GM10248 (cell line): ENCODE data around the gene CDC34.

Source experiments
- CTCF ChIA-PET: fragments of 300-600 bp; sonication (Branson Sonifier 250); formaldehyde crosslinking; extraction: SDS; loops from one replicate; lab custom pipeline; 2021; ENCODE audit warnings: antibody characterized with exemption; lab: Yijun Ruan, JAX
- POLR2A ChIA-PET: fragments of 350-650 bp; sonication (Branson Sonifier 250); formaldehyde crosslinking; extraction: SDS; loops from one replicate; lab custom pipeline; 2020; ENCODE audit warnings: antibody characterized with exemption; lab: Yijun Ruan, JAX
- DNase-seq: peaks from one replicate; pipeline ENCODE4 v3.0.0; 2012; ENCODE audit errors: extremely low spot score
- TF ChIP-seq, protein P1 (sequence below): IDR thresholded peaks from 2 replicates; pipeline ENCODE4 v1.5.1; 2012; ENCODE audit warnings: mild to moderate bottlenecking, low read depth; ENCODE audit errors: extremely low read depth, missing control alignments, control extremely low read depth

CDC34 gene

DNA sequence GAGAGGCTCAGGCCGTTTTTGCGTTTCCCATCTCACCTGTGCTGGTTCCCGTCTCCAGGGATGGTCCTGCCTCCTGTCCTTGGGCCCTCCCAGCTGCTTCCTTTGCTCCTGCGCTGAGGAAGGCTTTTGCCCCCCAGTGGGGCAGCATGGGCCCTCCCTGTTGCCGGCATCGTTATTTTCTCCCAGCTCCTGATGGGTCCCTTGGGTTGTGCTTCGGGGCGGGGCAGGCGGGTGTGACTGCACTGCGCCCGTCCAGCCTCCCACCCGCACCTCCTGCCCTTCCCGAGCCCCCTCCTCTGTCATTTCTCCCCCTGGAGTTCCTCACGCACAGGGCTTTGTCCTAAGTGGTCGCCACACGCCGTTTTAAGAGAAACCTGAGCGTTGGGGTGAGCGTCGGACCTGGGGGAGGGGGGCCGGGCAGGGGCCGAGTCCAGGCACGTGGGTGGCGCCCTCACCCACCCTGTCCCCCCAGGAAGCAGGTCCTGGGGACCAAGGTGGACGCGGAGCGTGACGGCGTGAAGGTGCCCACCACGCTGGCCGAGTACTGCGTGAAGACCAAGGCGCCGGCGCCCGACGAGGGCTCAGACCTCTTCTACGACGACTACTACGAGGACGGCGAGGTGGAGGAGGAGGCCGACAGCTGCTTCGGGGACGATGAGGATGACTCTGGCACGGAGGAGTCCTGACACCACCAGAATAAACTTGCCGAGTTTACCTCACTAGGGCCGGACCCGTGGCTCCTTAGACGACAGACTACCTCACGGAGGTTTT lies 9.5 kb downstream of the CDC34 start:
- ChIA-PET POLR2A (no interaction called here), CTCF (interaction anchor here (1.9 kb wide), 1 partner anchor 8 kb away, joined by 5 read pairs; no protein-coding TSS in a partner anchor)
- no peak for DNase-seq
- TF ChIP-seq, protein P1, sequence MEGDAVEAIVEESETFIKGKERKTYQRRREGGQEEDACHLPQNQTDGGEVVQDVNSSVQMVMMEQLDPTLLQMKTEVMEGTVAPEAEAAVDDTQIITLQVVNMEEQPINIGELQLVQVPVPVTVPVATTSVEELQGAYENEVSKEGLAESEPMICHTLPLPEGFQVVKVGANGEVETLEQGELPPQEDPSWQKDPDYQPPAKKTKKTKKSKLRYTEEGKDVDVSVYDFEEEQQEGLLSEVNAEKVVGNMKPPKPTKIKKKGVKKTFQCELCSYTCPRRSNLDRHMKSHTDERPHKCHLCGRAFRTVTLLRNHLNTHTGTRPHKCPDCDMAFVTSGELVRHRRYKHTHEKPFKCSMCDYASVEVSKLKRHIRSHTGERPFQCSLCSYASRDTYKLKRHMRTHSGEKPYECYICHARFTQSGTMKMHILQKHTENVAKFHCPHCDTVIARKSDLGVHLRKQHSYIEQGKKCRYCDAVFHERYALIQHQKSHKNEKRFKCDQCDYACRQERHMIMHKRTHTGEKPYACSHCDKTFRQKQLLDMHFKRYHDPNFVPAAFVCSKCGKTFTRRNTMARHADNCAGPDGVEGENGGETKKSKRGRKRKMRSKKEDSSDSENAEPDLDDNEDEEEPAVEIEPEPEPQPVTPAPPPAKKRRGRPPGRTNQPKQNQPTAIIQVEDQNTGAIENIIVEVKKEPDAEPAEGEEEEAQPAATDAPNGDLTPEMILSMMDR = no peak

DNA sequence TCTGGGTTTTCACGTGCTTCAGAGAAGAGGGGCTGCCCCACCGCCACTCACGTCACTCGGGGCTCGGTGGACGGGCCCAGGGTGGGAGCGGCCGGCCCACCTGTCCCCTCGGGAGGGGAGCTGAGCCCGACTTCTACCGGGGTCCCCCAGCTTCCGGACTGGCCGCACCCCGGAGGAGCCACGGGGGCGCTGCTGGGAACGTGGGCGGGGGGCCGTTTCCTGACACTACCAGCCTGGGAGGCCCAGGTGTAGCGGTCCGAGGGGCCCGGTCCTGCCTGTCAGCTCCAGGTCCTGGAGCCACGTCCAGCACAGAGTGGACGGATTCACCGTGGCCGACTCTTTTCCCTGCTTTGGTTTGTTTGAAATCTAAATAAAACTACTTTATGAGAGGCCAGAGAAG lies 10.1 kb downstream of the CDC34 start:
- POLR2A ChIA-PET = interaction anchor here (1.1 kb wide), 1 partner anchor 10 kb away, joined by 3 read pairs; the partner anchor contains the start of gene CDC34
- CTCF ChIA-PET = interaction anchor here (1.5 to 1.9 kb wide), 2 partner anchors 9 to 10 kb away, joined by 4 to 5 read pairs; partner anchors contain the start of gene CDC34
- no peak for DNase-seq
- TF ChIP-seq, protein P1 = no peak

DNA sequence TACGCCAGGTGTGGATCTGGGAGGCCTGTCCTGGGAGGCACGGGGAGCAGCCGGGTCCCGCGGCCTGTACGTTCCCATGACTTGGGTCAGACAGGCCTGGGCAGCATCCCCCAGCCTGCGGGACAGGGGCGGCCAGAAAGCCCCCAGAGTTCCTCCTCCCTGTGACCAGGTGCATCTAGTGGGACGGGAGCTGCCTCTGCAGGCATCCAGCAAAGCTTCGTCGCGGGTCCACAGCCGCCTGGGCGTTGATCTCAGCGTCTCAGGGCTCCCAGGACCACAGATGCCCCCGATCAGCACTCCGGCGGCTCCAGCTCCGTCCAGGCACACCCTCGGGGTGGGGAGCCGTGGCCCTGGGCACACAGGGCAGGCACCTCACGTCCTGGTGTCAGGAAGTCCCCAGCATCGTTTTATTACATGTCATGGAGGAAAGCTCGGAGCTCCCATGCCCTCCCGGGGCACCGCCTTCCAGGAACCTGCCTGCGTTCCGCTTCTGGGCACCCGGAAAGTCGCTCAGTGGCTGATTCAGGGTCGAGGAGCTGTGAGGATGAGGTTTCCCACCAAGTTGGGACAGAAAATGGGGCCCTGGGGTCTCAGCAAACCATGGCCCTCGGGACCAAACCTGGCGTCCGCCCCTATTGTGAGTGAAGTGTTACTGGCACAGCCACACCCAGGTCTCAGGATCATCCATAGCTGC lies 10.8 kb downstream of the CDC34 start:
- DNase-seq = no peak
- ChIA-PET POLR2A (interaction anchor here (1.1 kb wide), 1 partner anchor 11 kb away, joined by 3 read pairs; the partner anchor contains the start of gene CDC34), CTCF (interaction anchor here (1.5 to 1.9 kb wide), 2 partner anchors 9 to 11 kb away, joined by 4 to 5 read pairs; partner anchors contain the start of gene CDC34)
- TF ChIP-seq, protein P1 = no peak

DNA sequence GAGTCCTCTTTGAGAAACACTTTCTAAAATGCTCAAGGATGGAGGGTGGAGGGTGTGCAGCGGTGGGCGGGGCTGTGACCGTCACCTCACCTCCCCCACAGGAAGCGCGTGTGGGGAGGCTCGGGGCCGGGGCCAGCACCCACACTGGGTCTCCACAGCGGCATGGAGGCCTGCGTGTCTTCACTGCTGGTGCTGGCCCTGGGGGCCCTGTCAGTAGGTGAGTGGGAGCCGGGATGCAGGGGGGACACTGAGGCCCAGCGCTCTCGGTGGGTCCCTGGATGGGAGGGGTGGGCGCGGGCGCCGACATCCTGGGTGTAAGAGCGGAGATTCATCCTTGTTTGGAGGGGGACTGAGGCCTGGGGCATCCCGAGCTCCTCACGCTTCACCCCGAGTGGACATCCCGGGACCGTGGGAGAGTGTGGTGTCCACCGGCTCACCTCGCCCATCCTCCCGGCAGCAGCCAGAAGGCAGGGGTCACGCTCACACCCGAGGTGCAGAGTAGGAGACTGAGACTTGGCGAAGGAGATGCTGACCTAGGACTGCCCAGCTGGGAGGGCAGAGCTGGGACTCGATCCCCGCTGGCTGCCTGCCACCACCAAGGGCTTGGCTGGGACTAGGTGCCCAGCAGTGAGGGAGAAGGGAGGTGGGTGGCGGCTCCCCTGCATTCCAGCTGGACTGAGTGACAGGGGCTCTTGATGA lies 12.5 kb downstream of the CDC34 start, which contains the start of gene GZMM:
GZMM (plus strand) TSS at position 144 of the 699 bp plus-strand sequence; CDS start at position 163, 19 bp downstream.
- DNase-seq = no peak
- CTCF ChIA-PET = no interaction called here
- POLR2A ChIA-PET = no interaction called here
- TF ChIP-seq, protein P1 = no peak

DNA sequence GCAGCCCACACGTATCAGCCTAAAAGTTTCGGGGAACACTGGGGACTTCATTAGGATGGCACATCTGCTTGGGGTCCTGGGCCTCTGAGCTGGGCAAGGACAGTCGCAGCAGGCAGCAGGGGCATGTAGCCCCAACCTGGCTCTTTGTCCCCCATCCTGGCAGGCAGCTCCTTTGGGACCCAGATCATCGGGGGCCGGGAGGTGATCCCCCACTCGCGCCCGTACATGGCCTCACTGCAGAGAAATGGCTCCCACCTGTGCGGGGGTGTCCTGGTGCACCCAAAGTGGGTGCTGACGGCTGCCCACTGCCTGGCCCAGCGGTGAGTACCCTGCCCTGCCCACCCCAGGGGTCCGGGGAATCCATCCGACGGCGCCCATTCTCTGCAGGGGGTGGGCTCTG lies 15.6 kb downstream of the CDC34 start:
- POLR2A ChIA-PET = interaction anchor here (0.5 kb wide), 1 partner anchor 103 kb away, joined by 8 read pairs; no protein-coding TSS in a partner anchor
- no peak for DNase-seq
- CTCF ChIA-PET = no interaction called here
- TF ChIP-seq, protein P1 = no peak
